Measurements from ENCODE around the gene SEMA3F.

GRCh38 chr3:50155891-50156290, 767 bp downstream of the SEMA3F start:
- TF ChIP-seq EZH2 (IDR thresholded peaks at IDR 0.05; ENCODE audit: low read length, missing control alignments) (peak; percentile 36), CTCF (conservative IDR thresholded peaks at IDR 0.05 in 1 of 2, IDR thresholded peaks at IDR 0.05 in 1 of 2; ENCODE audit: low read depth in 1 of 2, low read length in 2 of 2) (no peak)

Measured in fibroblast of lung (primary cell).